ENCODE data around the gene BAZ2B. TPM values are rescaled to one million over a fixed set of nuclear protein-coding genes. Genes with fewer than 3 reads are reported as not detected.

BAZ2B gene
- total and polyA plus RNA-seq, 2 experiments from 2014 or later: 51.7 to 62.9 TPM

- TF ChIP-seq REST (IDR thresholded peaks at IDR 0.05; ENCODE audit: unreplicated experiment) (no peak), JUNB (IDR thresholded peaks at IDR 0.05; ENCODE audit: unreplicated experiment) (no peak), ZNF331 (CRISPR knock-in tag; IDR thresholded peaks at IDR 0.05; ENCODE audit: low read depth) (no peak)
Observed at GRCh38 chr2:159542101-159542500, 74.2 kb downstream of the BAZ2B start (continued).

- Histone ChIP-seq H3K27me3 (ENCODE audit: insufficient read depth) (no peaks in the 10 kb centered on the region), H3K4me1 (ENCODE audit: insufficient read depth) (no peaks in the 10 kb centered on the region), H4K20me1 (replicated peaks; ENCODE audit: insufficient read depth) (no peaks in the 10 kb centered on the region), H2AFZ (no peak overlapping the region), H3K4me3 (no peak overlapping the region), H3K36me3 (ENCODE audit: insufficient read depth) (no peaks in the 10 kb centered on the region), H3K9me2 (ENCODE audit: insufficient read depth) (no peaks in the 10 kb centered on the region), H3K27ac (ENCODE audit: low read depth) (no peak overlapping the region), H3K4me2 (no peak overlapping the region), H3K79me2 (replicated peaks; ENCODE audit: insufficient read depth) (peaks cover 4% of the 10 kb centered on the region), H3F3A (replicated peaks; ENCODE audit: low read depth) (no peaks in the 10 kb centered on the region)
- peaks cover 3% of the 10 kb centered on the region; the same call in 1 of the 3 replicates for H3K36me3 Mint-ChIP-seq (ENCODE audit: low read depth)
- no peak for ATAC-seq
- peaks cover 5% of the 10 kb centered on the region; the same call in 2 of the 3 replicates for H3K4me1 Mint-ChIP-seq
- H3K27ac Mint-ChIP-seq: no peak overlapping the region
- DNase-seq (ENCODE audit: low spot score): no peak
- H3K4me3 Mint-ChIP-seq: no peak overlapping the region
- H3K27me3 Mint-ChIP-seq (ENCODE audit: insufficient read depth, low read depth, poor library complexity): no peaks in the 10 kb centered on the region
- no peaks in the 10 kb centered on the region for H3K9me3 Mint-ChIP-seq
- TF ChIP-seq EZH2phosphoT487 (IDR thresholded peaks at IDR 0.05; ENCODE audit: unreplicated experiment): no peak
- no peak for TF ChIP-seq JUNB (IDR thresholded peaks at IDR 0.05; ENCODE audit: unreplicated experiment)
- no peak for TF ChIP-seq POLR2AphosphoS5 (IDR thresholded peaks at IDR 0.05; ENCODE audit: low read depth)
- TF ChIP-seq CTCF (conservative IDR thresholded peaks at IDR 0.05; ENCODE audit: low read depth in 2 of 2): no peak
- TF ChIP-seq STAT1 (IDR thresholded peaks at IDR 0.05; ENCODE audit: unreplicated experiment): no peak
- TF ChIP-seq CREB1 (CRISPR knock-in tag; IDR thresholded peaks at IDR 0.05; ENCODE audit: low read depth): no peak
- TF ChIP-seq REST (IDR thresholded peaks at IDR 0.05; ENCODE audit: unreplicated experiment): no peak
- no peak for TF ChIP-seq ETS1 (IDR thresholded peaks at IDR 0.05)
Observed at GRCh38 chr2:159539701-159540100, 76.6 kb downstream of the BAZ2B start.

Measured in GM23338 (cell line).